ENCODE data around the gene PCYOX1L. TPM values are rescaled to one million over a fixed set of nuclear protein-coding genes. Genes with fewer than 3 reads are reported as not detected.

Gene PCYOX1L
- total RNA-seq, 2 donors from 2014 or later = 14.2 to 19.7 TPM

- no peak for DNase-seq (ENCODE audit: low spot score in 2 of 2)
- Mint-ChIP-seq H3K27ac (peak overlapping the region; percentile 31 to 36), H3K36me3 (no peaks in the 10 kb centered on the region), H3K9me3 (no peaks in the 10 kb centered on the region)
- no peak for ATAC-seq
These were observed 59.3 kb downstream of the PCYOX1L start for GRCh38 chr5:149416987-149417710.

- no peak for ATAC-seq
- Mint-ChIP-seq H3K36me3 (no peaks in the 10 kb centered on the region), H3K27ac (peak overlapping the region in 1 of 2 donors; percentile 36)
These were observed 60.0 kb downstream of the PCYOX1L start for GRCh38 chr5:149417711-149418368.

GRCh38 chr5:149418910-149419531 lies 61.2 kb downstream of the PCYOX1L start:
- no peak for DNase-seq (ENCODE audit: low spot score in 2 of 2)
- no peaks in the 10 kb centered on the region for H3K9me3 Mint-ChIP-seq
- H3K36me3 Mint-ChIP-seq = no peaks in the 10 kb centered on the region
- no peak overlapping the region for H3K27ac Mint-ChIP-seq
- no peak for ATAC-seq

More at GRCh38 chr5:149417711-149418368, 60.0 kb downstream of the PCYOX1L start:
- no peaks in the 10 kb centered on the region for H3K9me3 Mint-ChIP-seq
- DNase-seq (ENCODE audit: low spot score in 2 of 2) = no peak

Other genes starting within 250 kb of the PCYOX1L start
- under 1 TPM; 0.14 to 0.53 TPM for gene ABLIM3, start 216.6 kb upstream of the PCYOX1L start, total RNA-seq
- gene AFAP1L1, start 86.2 kb upstream of the PCYOX1L start, total RNA-seq = under 1 TPM; 0.07 to 0.99 TPM
- 10 to 100 TPM; 26.9 to 43.0 TPM for gene GRPEL2, start 12.5 kb upstream of the PCYOX1L start, total RNA-seq
- not detected for gene IL17B, start 21.2 kb downstream of the PCYOX1L start, total RNA-seq
- gene CSNK1A1, start 193.4 kb downstream of the PCYOX1L start, total RNA-seq = 100 to 1,000 TPM; 148 to 197 TPM
- gene ARHGEF37, start 223.5 kb downstream of the PCYOX1L start, total RNA-seq = 1 to 10 TPM in 1 of 2 donors, under 1 TPM in 1; 0.41 to 1.8 TPM

All from activated naive CD4-positive, alpha-beta T cell treated with anti-CD3 and anti-CD28 coated beads, Interleukin-2, amount 50 U/mL, for 72 hours (primary cell).